ENCODE results near the gene NOTUM.
A peak's percentile ranks its signal among the peaks of the same experiment; 100 is the strongest.

The NOTUM gene

GRCh38 chr17:81909966-81910839, 50.8 kb downstream of the NOTUM start:
- peak overlapping the region; percentile 87 for H3K4me3 ChIP-seq (ENCODE audit: control insufficient read depth, low read depth, low read length)
- TF ChIP-seq CTCF (IDR thresholded peaks at IDR 0.05; ENCODE audit: control insufficient read depth, insufficient read depth, low read depth, low read length, missing control alignments) = no peak
- DNase-seq (ENCODE audit: low read depth) = no peak

GRCh38 chr17:81909231-81909630, 51.8 kb downstream of the NOTUM start:
- no peak for TF ChIP-seq CTCF (IDR thresholded peaks at IDR 0.05; ENCODE audit: control insufficient read depth, insufficient read depth, low read depth, low read length, missing control alignments)
- no peak for DNase-seq (ENCODE audit: low read depth)
- H3K4me3 ChIP-seq (ENCODE audit: control insufficient read depth, low read depth, low read length) = no peak overlapping the region

GRCh38 chr17:81908793-81909192, 52.2 kb downstream of the NOTUM start:
- TF ChIP-seq CTCF (IDR thresholded peaks at IDR 0.05; ENCODE audit: control insufficient read depth, insufficient read depth, low read depth, low read length, missing control alignments) = no peak
- no peak overlapping the region for H3K4me3 ChIP-seq (ENCODE audit: control insufficient read depth, low read depth, low read length)
- DNase-seq (ENCODE audit: low read depth) = no peak

GRCh38 chr17:81907219-81908145, 53.5 kb downstream of the NOTUM start:
- no peak for TF ChIP-seq CTCF (IDR thresholded peaks at IDR 0.05; ENCODE audit: control insufficient read depth, insufficient read depth, low read depth, low read length, missing control alignments)
- no peak overlapping the region for H3K4me3 ChIP-seq (ENCODE audit: control insufficient read depth, low read depth, low read length)
- no peak for DNase-seq (ENCODE audit: low read depth)

GRCh38 chr17:81906476-81907218, 54.3 kb downstream of the NOTUM start:
- no peak overlapping the region for H3K4me3 ChIP-seq (ENCODE audit: control insufficient read depth, low read depth, low read length)
- TF ChIP-seq CTCF (IDR thresholded peaks at IDR 0.05; ENCODE audit: control insufficient read depth, insufficient read depth, low read depth, low read length, missing control alignments) = no peak
- no peak for DNase-seq (ENCODE audit: low read depth)

- DNase-seq (ENCODE audit: low read depth) = no peak
- no peak for TF ChIP-seq CTCF (IDR thresholded peaks at IDR 0.05; ENCODE audit: control insufficient read depth, insufficient read depth, low read depth, low read length, missing control alignments)
These were observed 55.0 kb downstream of the NOTUM start for GRCh38 chr17:81905993-81906392.

More at GRCh38 chr17:81905993-81906392, 55.0 kb downstream of the NOTUM start:
- H3K4me3 ChIP-seq (ENCODE audit: control insufficient read depth, low read depth, low read length) = no peak overlapping the region
